Lower leg skin (tissue), 3 donors: ENCODE results near the gene LRP1B.

Experiments
- POLR2A ChIP-seq, 2 donors: fragments of 450-650 bp; IDR thresholded peaks; one replicate each; pipeline ENCODE4 v1.6.1; 2016 to 2017; ENCODE audit warnings: antibody characterized with exemption in 2 of 2, mild to moderate bottlenecking in 1 of 2, moderate library complexity in 1 of 2
- TF ChIP-seq, protein P1 (sequence below), 3 donors: fragments of 450-650 bp; IDR thresholded peaks; one replicate each; pipeline ENCODE4 v1.5.1; 2016; ENCODE audit warnings: antibody characterized with exemption in 3 of 3, mild to moderate bottlenecking in 3 of 3, moderate library complexity in 2 of 3

DNA sequence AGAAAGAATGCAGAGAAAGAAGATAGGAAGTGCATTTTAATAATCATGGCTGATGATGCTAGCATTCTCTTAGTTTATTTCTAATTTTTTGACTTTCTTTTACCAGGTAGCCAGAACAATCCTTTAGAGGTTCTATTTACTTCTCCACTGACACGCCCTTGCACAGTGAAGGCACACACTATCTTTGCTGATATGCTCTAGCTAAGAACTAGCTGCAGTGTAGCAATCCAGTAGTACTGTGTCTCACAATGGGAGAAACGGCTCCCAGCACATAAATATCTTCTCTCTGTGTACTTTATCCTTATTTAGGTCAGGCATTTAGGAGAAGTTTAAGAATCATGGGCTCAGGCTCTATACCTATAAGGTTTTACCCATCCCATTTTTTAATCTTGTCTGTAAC, 1005.4 kb downstream of the LRP1B start:
- TF ChIP-seq POLR2A (IDR thresholded peaks at IDR 0.05): no peak
- TF ChIP-seq, protein P1, sequence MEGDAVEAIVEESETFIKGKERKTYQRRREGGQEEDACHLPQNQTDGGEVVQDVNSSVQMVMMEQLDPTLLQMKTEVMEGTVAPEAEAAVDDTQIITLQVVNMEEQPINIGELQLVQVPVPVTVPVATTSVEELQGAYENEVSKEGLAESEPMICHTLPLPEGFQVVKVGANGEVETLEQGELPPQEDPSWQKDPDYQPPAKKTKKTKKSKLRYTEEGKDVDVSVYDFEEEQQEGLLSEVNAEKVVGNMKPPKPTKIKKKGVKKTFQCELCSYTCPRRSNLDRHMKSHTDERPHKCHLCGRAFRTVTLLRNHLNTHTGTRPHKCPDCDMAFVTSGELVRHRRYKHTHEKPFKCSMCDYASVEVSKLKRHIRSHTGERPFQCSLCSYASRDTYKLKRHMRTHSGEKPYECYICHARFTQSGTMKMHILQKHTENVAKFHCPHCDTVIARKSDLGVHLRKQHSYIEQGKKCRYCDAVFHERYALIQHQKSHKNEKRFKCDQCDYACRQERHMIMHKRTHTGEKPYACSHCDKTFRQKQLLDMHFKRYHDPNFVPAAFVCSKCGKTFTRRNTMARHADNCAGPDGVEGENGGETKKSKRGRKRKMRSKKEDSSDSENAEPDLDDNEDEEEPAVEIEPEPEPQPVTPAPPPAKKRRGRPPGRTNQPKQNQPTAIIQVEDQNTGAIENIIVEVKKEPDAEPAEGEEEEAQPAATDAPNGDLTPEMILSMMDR (IDR thresholded peaks at IDR 0.05): no peak
